Stimulated activated CD4-positive, alpha-beta T cell treated with anti-CD3 and anti-CD28 coated beads, TNF-alpha, amount 100 ng/mL, for 24 hours (primary cell): ENCODE measurements around the gene OBSL1.

Experiments used
- DNase-seq, 3 experiments: peaks; one replicate each; pipeline ENCODE4 v3.0.0-alpha.2; 2020; ENCODE audit warnings: low read depth in 3 of 3

Gene OBSL1

GRCh38 chr2:219571311-219572236, at the start of gene OBSL1:
Gene OBSL1, minus strand, starts transcription at chr2:219571539. Its CDS starts 307 bp downstream, at chr2:219571232.
- no peak for DNase-seq

DNA sequence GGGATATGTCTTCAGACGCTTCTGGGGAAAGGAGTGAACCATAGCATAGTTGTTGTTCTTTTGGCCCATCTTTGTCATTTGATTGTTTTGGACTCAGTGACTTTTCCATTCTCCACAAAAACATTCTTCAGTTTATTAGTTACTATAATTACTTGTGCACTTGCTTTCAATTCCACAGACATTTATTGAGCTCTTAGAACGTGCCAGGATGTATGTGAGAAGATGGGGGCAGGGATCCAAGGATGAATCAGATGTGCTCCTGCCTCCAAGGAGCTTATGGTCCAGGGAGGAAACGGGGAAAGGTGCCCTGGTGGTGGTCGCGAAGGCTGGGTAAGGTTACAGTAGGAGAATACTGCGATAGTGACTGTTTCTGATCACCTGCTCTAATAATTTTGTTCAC, 49.2 kb upstream of the OBSL1 start:
- DNase-seq = no peak

- no peak for DNase-seq
Observed at GRCh38 chr2:219619235-219619634, 47.9 kb upstream of the OBSL1 start.

DNA sequence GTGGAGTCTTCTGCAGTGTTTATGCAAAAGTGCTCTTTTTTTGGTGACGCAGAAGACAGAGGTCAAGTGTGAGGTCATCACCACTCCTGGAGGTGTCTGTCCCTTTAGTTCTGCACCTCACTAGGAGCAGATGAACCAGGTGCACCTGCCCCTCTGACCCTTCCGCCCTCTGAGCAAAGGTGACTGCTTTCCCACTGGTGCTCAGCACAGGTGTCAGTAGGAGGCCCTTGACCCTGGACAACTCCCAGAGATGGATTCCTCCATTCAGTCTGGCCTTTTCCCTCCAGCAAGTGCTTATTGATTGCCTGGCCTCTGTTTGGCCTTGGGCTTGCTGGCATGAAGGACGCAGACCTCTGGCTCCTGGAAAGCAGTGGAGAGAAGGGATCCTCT, 47.4 kb upstream of the OBSL1 start:
- no peak for DNase-seq

DNA sequence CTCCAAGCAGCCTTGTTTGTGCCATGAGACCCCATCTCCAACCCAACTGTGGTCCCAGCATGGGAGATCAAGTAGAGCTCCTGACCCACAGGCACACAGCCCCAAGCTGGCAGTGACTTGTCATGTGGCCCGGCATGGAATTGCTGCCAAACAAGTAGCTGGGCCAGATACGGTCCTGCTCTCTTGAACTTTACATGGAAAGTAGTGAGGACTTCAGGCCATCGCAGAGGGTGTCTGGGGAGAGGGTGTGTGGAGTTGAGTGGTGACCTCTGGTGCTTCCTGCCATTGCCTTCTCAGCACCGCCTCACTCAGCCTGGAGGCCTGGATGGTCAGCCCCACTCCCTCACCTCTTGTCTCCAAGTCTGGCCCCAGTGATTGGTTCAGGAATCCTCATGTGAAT, 45.2 kb upstream of the OBSL1 start:
- no peak for DNase-seq

DNA sequence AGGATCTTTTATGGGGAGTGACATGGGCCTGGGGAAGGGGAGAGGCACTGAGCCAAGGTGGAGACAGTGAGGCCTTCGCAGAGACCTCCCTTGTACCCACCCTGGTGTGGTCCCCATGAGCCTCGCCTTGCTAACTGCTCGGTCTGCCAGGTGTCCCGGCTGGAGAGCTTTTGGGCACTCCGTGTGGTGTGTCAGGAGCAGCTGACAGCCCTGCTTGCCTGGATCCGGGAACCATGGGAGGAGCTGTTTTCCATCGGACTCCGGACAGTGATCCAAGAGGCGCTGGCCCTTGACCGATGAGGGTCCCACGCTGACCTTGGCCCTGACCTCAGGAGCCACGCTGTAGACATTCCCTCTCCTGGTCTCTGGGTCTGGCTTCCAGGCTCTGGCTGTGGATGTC, 44.6 kb upstream of the OBSL1 start:
- no peak for DNase-seq

GRCh38 chr2:219615036-219615435, 43.7 kb upstream of the OBSL1 start:
- DNase-seq = no peak

GRCh38 chr2:219614076-219614860, 42.9 kb upstream of the OBSL1 start:
- DNase-seq = no peak

- no peak for DNase-seq
Observed at GRCh38 chr2:219613461-219614070, 42.2 kb upstream of the OBSL1 start.

DNA sequence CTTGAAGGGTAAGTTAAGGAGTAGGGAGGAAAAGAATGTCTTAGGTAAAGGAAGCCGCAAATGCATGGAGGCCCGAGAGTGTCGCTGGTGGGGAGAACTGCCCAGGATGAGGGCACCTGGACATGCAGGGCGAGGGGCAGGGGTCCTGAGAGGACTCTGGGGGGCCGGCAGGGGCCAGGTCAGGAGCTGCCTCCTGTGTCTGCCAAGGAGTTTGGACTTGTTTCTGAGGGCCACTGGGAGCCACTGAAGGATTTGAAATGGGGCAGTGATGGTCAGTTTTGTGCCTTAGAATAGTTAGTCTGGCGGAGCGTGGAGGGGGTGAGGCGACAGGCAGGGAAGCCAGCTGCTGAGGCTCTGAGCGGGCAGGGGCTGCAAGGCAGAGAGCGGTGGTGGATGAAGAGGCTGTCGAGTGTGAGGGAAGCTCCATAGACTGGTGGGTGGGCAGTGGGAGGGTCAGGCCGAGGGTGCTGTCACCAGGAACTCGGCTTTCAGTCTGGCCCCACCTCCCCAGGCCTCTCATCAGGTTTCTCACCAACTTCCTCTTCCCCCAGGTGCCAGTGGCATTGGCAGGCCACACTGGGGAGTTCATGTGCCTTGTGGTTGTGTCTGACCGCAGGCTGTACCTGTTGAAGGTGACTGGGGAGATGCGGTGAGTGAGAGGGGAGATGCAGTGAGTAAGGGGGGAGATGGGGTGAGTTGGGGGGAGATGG, 41.4 kb upstream of the OBSL1 start:
- no peak for DNase-seq

GRCh38 chr2:219611866-219612576, 40.7 kb upstream of the OBSL1 start:
- DNase-seq = no peak

DNA sequence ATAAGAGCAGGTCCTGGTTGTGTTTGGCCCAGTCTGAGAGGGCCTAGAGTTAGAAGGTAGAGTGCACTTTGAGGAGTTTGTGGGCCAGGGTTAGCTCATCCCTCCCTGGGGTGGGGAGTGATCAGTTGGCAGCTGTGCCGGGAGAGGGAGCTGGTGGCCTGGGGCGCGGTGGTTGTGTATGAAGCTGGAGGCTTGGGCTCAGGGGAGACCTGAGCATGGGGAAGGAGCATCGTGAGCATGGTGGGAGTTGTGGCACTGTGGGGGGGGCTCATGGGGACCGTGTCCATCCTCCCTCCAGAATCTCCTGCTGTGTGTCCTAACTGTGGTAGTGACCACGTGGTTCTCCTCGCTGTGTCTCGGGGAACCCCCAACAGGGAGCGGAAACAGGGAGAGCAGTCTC, 40.0 kb upstream of the OBSL1 start:
- no peak for DNase-seq

GRCh38 chr2:219609149-219609750, 37.9 kb upstream of the OBSL1 start:
- no peak for DNase-seq

DNA sequence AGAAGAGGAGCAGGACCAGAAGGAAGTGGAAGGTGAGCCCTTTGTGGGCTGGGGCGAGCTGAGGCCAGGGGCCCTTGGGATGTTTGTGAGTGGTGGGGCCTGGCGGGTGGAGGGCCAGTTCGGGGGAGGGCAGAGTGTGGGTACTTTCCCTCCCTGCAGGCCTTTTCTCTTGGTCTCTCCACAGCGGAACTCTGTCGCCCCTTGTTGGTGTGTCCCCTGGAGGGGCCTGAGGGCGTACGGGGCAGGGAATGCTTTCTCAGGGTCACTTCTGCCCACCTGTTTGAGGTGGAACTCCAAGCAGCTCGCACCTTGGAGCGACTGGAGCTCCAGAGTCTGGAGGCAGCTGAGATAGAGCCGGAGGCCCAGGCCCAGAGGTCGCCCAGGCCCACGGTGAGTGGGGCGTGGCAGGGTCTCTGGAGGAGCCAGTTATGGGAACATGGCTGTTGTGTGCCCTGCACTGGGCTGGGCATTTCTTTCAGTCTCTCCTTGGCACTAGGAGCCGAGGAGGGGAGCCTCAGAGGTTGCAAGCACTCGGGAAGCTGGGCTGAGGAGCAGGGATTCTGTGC, 37.1 kb upstream of the OBSL1 start:
- no peak for DNase-seq

DNA sequence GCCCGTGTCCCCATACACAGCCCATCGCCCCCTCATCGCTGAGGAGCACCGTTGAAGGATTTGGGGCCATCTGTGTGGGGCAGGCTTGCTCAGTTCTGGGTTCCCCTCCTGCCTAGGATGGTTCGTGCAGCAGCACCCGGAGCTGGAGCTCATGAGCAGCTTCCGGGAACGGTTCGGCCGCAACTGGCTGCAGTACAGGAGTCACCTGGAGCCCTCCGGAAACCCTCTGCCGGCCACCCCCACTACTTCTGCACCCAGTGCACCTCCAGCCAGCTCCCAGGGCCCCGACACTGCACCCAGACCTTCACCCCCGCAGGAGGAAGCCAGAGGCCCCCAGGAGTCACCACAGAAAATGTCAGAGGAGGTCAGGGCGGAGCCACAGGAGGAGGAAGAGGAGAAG, 36.6 kb upstream of the OBSL1 start:
- no peak for DNase-seq

DNA sequence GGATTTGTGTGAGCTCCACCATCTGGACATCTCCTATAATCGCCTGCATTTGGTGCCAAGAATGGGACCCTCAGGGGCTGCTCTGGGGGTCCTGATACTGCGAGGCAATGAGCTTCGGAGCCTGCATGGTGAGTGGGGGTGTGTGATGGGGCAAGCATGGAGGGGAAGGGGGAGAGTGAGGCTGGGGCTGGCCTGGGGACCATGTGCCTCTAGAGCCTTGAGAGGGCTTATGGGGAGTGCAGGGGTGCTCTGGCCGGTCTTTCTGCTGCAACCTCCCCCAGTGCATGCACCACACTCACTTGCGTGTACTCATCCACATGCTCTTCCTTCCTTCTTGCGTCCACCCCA, 34.2 kb upstream of the OBSL1 start:
- no peak for DNase-seq

DNA sequence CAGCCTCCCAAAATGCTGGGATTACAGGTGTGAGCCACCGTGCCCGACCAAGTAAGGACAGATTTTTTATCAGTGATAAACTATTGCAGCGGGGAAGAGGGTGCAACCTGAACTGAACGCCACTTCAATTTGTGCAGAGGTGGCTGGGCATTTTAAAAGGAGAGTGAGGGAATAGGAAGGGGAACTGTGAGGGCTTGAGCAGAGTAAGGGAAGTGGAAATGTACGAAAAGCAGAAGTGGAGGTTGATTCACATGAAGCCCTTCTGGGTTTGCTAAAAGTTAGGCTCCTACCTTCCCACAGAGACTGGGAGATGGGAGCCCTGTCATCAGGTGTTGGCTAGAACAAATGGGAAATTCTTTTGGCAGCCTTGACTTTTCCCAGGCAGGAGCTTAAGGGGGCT, 32.4 kb upstream of the OBSL1 start:
- no peak for DNase-seq

DNA sequence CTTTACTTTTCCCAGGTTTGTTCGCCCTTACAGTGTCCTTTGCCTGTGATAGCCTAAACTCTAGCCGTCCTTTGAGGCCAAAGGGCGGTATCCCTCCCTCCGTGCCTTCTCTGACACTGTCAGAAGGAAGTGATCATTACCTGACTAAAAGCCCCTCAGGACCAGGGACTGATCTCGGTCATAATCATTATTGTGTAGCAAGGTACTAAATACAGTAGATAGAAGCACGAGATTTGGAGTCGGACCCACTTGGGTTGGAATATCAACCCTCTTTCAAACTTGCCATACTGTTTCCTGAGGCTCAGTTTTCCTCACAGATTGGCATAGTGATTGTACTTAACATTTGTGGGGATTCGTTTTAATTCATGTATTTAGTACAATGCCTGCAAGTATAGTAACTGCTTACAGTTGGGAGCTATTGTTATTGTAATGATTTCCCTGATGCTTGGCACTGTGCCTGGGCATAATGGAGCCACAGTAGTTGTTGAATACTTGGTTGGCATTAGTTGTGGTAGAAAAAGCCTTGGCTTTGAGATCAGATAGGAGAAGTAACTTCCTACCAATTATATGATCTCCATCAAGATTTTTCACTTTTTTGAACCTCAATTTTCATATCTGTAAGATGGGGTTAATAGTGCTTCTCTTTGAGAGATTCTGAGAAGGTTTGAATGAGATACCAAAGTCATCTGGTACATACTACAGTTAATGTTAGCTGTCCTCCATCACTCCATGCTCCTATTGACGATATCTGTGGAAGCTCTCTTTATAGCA, 27.2 kb upstream of the OBSL1 start:
- no peak for DNase-seq

DNA sequence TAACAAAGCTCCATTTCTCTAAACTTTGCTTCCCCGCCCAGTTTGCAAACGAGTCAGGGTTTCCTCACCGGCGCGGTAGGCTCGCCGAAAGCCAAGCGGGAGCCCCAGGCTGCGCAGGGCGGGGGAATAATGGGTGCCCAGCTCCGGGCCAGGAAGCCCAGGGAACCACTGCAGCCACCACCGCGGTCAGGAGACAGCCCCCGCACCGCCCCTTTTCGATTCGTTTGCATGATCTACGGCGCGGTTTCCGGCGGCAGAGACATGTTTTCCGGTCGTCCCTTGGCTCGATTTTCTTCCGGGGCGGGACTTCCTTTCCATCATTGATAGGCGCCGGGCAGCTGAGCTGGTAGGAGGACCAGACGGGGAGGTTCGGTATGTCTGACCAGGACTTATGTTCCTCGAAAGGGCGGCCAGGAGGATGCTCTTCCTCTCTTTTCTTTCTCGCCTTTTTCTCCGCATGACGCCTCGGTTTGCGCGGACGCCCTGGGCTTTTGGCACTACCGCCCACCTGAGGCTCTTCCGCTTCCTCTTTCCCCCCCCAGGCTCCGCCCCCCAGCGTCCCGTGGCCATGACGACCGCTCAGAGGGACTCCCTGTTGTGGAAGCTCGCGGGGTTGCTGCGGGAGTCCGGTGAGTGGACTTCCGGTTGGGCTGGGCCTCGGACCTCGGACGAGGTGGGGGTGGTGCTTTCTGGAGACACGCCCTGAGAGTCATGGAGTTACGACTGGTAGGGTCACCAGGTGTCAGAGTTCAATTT, 26.4 kb upstream of the OBSL1 start, which contains the start of gene STK11IP:
STK11IP (plus strand) TSS at position 306 of the 756 bp plus-strand sequence; CDS start at position 569, 263 bp downstream.
- peak; percentile 80 to 90 (median 90) for DNase-seq
